T-helper 1 cell treated with Interleukin-12 subunit alpha and Interleukin-12 subunit beta and Interleukin-4 antibody, amounts not matched to agents 30 ng/mL and 1 ng/mL, for 36 hours (primary cell): ENCODE data around the gene DTNB. TPM values are rescaled to one million over a fixed set of nuclear protein-coding genes. Genes with fewer than 3 reads are reported as not detected.
"Not testable (repeated sequence)": the region's sequence is repeated elsewhere in the genome, so short reads cannot be mapped to it uniquely, and the experiment has no call there.

Experiments
- intact Hi-C: fragments of 100-400 bp; cut with micrococcal nuclease; formaldehyde crosslinking; loops from one replicate; pipeline ENCODE4 v1.15.1; 2024
- total RNA-seq: library from RNA; stranded (reverse); gene quantifications from 2 replicates; pipeline ENCODE4 v1.2.3, GENCODE V29; 2022

Gene DTNB
- 28.9 and 31.5 TPM in 2 replicates for total RNA-seq

DNA sequence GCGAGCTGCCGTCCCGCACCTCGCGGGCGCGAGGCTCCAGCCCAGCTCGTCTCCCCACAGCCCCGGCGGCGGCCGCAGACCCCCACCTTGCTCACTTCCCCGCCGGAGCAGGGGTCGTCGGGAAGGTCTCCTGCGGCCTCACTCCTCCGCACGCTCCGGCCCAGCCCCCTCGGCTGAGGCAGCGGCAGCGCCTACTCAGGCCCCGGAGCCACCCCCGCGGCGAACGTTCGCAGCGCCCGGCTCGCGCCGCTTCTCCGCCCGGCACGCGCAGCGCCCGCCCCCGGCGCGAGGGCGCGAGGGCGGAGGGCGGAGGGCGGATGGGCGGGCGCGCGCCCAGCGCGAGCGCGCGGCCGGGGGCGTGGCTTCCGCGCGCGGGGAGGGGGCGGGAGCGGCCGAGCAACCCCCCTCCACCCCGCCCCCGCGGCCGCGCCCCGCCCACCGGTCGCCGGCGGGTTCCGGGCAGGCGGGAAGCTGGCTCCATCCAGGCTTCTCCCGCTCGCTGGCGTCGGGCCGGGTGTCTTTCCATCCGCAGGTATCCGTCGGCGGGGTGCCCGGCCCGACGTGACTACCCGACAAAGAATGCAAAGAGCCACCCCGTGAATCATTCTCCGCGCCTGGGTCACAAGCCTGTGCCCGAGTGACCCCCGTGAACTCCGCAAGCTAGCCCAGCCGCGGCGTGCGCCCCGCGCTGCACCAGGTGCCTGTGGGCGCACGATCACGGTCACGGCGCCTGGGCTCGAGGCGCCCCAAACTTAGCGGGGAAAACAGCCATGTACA is at the start of gene DTNB:
TSS of gene DTNB (minus strand) at position 278 of the 777 bp plus-strand sequence. CDS start 20,917 bp downstream, outside the sequence.
- intact Hi-C loops = loop anchor here (1.0 to 10.0 kb wide), 10 partner anchors 67 to 1747 kb away; partner anchors contain the start of genes ADGRF3, ASXL2, ATAD2B and DNAJC27

DNA sequence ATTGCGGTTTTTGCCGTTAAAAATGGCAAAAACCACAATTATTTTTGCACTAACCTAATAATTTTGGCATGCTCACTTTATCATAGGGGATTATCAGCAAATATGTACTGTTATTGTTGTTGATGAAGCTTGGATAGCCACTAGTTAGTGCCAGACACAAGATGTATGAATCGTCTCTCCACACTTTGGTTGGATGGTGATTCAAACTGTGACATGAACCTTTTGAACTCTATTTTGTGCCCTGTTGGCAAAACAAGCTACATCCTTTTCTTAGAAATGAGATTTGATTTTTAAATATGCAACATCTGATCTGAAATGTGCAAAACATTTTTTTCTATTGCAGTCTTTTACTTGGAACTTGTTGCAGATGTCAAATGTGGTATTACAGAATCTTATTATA is 48.8 kb upstream of the DTNB start:
- intact Hi-C loops = no loop called here

DNA sequence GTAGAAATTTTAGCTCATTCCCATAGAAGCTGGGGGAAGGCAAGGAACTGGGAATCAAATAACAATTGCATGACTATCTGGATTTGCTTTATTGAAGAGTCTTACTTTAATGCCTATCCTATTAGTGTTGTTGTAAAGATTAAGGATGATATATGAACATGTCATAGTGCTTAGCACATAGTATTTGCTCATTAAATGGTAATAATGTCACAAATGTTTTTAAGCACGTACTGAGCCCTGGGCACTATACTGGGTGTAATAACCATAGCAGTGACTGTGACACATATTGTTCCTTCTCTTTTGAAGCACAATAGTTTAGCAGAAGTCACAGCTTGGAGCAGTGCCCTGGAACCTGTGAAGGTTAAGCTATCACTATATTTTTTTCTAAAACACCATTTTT is 47.2 kb upstream of the DTNB start:
- intact Hi-C loops = no loop called here

DNA sequence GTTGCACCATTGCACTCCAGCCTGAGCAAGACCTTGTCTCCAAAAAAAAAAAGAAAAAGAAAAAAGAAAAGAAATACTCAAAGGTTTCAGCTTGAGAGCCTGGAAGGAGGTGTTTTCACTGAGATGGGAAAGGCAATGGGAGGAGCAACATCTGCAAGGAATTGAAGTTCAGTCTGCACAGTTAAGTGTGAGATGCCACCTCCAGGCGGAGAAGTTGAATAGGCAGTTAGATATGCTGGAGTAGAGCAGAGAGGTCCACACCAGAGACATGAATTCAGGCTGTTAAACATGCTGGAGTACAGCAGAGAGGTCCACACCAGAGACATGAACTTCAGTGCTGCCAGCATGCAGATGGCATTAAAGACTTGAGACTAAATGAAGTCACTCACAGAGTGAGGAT is 41.4 kb upstream of the DTNB start:
- intact Hi-C loops = no loop called here

DNA sequence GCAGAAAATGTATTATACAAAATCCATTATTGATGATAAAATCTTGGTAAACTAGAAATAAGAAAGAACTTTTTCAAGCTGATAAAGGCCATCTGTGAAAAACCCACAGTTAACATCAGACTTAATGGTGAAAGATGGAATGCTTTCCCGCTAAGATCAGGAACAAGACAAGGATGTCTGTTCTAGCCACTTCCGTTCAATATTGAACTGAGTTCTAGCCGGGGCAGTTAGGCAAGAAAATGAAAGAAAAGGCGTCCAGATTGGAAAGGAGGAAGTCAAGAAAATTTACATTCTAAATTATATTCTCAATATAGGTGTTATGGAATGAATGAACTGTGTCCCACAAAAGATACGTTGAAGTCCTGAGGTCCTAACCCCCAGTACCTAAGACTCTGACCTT is 39.1 kb upstream of the DTNB start:
- intact Hi-C loops = no loop called here

DNA sequence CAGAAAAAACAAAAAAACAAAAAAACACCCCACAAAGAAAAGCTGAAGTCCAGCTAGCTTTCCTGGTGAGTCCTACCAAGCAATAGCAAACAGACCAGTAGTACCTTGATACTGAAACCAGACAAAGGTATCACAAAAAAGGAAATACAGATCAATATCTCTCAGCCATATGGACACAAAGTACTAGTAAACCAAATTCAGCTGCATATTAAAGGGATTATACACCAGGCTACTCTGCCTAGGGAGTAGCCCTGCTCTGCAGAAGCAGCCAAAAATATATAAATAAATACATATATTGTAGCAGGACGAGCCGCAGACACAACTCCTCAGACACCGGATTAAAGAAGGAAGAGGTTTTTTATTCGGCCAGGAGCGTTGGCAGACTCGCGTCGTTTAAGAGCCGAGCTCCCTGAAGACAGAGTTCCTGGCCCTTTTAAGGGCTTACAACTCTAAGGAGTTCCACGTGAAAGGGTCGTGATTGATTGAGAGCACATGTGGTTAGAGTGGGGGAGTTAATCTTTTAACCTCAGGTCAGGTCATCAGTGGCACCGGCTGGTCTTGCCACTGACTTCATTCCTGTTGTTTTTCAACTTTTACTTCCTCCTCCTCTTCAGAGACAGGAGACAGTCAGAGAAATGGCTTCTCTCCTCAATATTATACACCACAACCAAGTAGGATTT is 38.4 kb upstream of the DTNB start:
- intact Hi-C loops = no loop called here

DNA sequence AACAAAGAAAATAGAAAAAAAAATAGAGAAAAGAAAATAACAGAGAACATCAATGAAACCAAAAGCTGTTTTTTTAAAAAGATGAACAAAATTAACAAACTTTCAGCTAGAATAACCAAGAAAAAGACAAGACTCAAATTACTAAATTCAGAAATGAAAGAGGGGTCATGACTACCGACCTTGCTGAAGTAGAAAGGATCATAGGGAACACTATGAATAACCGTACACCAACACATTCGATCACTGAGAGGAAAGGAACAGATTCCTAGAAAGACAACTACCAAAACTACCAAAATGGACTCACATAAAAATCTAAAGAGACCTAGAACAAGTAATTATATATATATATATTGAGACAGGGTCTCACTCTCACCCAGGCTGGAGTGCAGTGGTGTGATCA is 37.4 kb upstream of the DTNB start:
- intact Hi-C loops = no loop called here

DNA sequence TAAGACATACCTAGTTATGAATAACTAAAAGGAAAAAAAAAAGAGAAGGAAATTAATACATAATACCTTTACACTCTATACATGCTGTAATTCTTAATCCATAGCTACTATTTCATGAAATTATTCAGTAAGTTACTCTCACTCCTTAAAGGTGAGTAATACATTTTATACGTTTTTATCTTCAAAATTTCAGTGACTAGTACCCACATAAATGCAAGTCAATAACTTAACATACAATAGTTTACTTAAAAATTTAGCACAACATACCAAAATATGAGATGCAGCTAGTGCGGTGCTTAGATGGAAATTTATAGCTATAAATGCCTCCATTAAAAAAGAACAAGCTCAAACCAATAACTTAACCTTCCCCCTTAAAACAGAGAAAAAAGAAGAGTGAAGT is 36.0 kb upstream of the DTNB start:
- intact Hi-C loops = no loop called here

DNA sequence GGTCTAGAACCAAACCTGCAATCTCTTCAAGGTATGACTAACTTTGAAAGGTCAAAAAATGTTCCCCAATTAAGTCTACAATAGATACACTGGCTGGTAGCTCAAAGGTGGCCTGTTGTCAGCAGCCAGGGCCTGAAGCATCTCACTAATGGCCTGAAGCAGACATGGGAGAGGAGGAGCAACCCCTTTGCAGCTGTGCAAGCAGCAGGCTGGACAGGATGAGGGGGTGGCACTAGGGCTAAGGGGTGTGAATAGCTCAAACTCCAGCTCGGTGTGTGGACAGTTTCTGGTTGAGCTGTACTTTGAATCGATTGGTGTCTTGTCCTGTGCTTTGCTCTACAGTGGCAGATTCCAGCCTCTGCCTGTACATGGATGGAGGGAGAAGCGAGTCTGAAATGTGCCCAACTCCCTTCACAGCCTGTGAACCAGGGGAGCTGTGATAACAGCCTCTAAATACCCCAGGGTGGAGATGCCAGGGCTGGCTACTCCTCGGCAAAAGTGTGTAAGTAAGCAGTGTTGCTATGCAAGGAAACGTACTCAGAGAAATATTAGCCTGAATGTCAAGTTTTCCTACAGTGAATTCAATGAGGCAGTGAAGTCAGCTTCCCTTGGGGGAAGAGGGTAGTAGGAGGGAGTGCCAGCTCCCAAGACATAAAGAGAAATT is 34.7 kb upstream of the DTNB start:
- intact Hi-C loops = no loop called here

DNA sequence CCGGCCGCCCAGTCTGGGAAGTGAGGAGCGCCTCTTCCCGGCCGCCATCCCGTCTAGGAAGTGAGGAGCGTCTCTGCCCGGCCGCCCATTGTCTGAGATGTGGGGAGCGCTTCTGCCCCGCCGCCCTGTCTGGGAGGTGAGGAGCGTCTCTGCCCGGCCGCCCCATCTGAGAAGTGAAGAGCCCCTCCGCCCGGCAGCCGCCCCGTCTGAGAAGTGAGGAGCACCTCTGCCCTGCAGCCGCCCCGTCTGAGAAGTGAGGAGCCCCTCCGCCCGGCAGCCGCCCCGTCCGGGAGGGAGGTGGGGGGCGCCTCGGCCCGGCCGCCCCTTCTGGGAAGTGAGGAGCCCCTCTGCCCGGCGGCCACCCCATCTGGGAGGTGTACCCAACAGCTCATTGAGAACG is 32.2 kb upstream of the DTNB start:
- intact Hi-C loops = not testable (repeated sequence)

DNA sequence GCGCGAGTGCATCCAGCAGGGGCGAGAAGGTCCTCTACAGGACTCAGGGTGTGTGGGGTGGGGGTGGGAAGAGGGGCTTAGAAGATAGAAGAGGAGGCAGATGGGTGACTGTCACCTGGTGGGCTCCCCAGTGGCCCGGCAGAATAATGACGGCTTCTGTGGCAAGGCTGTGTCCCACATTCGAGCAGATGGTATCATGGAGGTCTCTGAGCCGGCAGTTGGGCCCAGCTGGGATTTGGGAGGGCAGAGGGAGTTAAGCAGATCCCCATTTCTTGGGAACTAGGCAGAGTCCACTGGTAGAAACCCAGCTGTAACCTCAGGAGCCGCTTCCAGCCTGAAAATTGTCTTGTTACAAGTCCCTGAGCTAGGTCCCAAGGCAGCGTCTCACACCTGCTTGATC is 28.4 kb upstream of the DTNB start:
- intact Hi-C loops = no loop called here

DNA sequence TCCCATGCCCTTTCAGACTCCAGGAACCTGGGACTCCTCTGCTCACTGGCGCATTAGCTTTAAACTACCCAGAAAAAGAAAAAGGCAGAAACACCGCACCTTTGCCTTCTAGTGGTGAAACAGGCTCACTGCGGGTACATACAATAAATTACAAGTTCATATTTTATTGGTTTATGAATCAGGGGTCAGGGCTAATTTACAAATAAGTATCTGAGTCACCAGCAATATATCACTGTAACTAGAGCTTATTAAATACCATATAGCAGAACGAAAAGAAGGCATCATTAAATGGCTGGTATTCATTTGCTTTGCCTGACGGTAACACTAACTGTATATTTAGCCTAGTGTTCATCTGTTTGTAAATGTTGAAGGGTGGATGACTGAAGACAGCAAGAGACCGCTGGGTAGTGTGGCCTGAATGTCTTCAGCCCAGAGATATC is 26.9 kb upstream of the DTNB start:
- intact Hi-C loops = loop anchor here (1.0 kb wide), 2 partner anchors 28 to 93 kb away; no protein-coding TSS in a partner anchor

DNA sequence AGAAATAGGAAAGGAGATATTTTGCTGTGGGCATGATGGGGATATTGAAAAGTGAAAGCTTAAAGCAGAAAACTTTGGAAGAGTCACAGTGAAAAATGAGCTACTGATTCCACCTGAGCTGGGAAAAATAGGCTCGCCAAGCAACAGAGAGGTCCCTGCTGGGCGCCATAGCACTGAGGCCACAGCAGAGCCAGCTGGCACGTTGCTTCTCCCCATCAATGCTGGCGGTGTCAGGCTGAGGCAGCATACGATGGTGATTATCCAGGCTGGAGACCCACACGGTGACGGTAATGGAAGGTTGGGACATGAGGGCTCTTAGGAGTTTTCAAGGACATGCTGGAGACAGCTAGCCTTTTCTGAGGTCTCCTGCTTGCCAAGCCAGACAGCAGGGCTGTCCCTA is 25.8 kb upstream of the DTNB start:
- intact Hi-C loops = no loop called here

DNA sequence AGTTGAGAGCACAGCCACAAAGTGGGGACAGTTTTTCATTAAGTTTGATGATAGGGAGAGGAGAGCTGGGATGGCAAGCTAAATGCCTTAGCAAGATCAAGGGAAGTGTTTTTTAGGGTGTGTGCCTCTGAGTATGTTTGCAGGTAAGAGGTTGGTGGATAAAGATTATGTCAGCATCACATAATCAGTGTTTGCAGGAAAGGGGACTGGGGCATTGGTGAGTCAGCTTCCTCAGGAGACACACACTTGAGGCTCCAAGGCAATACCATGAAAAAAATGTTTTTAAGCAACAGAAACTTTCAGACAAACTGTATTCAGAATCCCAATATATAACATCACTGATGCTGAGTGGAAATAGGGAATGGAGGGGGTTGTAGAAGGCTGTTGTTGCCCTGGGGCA is 25.4 kb upstream of the DTNB start:
- intact Hi-C loops = no loop called here

DNA sequence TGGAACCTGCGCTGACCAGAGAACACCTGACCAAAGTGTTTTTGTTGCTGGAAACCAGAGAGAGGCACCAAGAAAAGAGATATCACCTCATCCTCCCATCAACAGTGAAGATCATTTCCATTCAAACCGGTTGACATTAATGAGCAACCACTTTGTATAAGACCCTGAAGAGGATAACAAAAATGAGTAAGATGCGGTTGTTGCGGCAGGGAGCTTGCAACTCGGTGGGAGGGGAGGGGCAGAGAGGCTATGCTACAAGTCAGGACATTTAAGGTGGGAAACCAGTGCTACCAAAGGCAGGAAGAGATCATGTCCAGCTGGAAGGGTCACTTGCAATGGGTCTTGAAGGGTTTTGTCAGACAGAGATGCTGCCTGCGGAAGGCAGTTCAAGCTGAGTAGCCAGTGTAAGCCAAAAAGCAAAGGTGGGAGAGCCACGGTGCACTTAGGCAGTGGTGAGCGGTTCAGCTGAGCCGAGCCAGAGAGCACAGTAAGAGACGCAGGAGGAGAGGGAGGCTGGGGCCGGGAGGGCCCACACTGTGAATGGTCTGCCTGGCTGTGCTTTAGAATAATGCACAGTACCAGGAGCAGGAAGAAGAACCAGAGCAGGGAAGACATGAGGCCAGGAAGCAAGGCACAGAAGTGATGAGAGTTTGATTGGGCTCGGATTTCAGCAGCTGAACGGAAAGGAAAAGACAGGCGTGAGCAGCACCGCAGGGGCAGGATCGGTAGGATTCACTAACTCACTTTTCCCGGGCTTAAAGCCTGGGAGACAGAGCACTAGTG is 24.4 kb upstream of the DTNB start:
- intact Hi-C loops = no loop called here

DNA sequence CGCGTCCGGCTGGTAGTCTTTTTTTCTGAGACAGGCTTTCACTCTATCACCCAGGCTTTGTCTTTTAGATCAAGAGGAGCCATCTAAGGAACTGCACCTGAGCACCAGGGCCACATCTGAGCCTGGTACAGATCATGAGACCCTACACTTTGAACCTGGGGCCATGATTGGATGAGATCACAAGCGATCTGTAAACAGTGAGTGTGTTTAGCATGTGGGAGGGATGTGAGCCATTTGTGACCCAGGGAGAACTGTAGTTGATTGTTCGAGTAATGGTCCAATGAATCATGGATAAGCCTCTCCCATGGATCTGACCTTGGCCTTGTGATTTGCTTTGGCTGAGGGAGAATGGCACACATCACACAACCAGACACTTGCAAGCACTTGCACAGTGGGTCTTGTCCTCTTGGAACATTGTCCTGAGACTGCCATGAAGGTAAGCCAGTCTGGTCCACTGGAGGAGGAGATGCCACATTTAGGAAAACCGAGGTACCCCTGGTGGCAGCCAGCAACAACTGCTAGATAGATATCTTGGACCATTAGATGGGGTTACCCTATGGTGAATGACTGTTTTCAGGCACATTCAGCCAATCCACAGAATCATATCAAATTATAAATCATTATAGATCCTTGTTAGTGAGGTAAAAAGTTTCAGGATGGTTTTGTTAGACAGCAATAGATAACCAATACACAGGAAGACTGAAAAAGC is 19.5 kb upstream of the DTNB start:
- intact Hi-C loops = no loop called here

DNA sequence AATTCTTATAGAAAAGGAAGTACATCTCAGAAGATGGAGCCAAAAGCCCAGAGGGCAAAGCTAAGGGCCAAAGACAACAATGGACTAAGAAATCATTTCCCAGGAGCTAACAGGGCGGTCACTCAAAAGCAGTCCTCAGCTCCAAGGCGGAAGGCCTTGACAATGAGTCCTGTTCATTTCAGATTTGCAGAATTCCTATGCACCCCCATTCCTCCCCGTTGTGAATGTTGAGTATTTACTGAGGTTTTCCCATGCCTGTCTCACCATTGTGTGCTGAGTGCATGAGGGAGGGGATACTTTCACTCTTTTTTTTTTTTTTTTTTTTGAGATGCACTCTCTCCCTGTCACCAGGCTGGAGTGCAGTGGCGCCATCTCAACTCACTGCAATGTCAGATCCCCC is 18.8 kb upstream of the DTNB start:
- intact Hi-C loops = no loop called here

DNA sequence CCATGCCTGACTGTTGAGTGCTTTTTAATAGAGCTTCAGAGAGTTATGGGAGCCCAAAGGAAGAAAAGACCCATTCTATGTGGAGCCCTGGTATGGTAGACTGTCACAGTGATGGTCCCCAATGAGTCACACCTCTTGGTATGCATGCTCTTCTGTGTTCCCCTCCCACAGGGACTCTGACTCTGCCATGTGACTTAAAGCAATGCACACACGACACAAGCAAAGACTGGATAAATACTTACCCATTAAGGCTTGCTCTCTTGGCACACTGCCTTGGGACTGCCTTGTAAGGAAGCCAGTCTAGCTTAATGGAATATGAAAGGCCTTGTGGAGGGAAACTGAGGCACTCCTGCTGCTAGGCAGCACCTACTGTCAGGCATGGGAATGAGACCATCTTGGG is 16.7 kb upstream of the DTNB start:
- intact Hi-C loops = no loop called here

DNA sequence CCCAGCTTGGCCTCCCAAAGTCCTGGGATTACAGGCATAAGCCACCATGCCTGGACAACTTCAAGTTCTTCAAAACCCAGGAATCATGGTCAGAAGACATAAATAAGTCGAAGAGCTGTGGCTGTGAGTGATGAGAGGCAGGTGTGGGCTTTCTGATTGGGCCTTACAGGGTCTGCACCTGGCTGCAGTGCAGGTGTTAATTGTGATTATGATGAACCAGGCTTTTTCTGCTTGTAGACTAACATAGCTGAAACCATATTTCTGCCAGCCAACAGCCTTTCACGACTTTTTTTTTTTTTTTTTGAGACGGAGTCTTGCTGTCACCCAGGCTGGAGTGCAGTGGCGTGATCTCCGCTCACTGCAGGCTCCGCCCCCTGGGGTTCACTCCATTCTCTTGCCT is 14.9 kb upstream of the DTNB start:
- intact Hi-C loops = no loop called here

DNA sequence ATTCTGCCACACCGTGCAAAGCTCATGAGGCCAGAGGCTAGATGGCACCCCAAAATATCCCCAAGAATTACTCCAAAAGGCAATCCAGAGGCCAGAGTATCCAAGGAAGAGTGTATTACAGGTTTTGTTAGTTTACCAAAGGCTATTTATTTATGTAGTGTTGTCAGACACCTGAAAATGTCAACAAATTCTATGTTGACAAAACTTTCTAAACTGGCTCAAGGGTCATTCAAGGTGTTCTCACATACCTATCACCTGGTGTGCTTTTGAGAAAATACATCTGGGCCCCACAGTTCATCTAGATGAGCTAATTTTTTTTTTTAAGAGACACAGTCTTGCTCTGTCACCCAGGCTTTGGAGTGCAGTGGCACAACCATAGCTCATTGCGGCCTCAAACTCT is 12.4 kb upstream of the DTNB start:
- intact Hi-C loops = no loop called here
